ENCODE measurements around the gene GABRD.

GABRD gene

DNA sequence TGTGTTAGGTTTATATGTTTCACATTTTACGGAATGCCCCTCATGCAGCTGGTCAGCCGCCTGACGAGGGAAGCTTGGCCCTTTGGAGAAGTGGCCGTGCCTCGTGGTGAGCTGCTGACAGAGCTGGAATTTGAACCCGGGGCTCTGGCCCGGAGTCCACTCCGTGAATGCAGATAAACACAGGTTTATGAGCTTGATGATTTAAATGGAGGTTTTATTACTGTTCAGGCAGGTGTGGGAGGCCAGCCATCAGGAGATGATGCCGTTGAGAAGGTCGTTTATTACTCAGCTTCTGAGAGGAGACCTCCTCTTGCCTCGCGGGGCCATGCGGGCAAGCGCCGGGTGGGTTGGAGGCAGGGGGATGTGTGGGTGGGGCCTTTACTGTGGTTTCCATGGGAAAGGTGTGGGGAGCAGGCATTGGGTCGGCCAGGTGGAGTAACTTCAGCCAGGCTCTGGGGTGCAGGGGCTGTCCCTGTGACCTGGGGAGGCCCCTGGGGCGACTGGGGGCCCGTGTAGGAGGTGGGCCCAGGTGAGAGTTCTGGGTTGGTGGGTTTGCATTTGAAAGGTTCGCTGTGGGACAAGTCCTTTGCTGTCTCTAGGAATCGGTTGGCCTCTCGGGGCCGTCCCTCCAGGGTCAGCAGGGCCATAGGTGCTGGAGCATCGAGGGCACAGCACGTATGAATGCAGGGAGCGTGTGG lies 53.1 kb downstream of the GABRD start:
- Histone ChIP-seq H3K36me3 (ENCODE audit: control insufficient read depth, insufficient read depth, low read length) (no peaks in the 10 kb centered on the region), H3K4me3 (replicated peaks; ENCODE audit: low read depth, low read length) (no peak overlapping the region), H3K27me3 (replicated peaks; ENCODE audit: control insufficient read depth, insufficient read depth, low read length) (no peaks in the 10 kb centered on the region)
- TF ChIP-seq, protein P1, sequence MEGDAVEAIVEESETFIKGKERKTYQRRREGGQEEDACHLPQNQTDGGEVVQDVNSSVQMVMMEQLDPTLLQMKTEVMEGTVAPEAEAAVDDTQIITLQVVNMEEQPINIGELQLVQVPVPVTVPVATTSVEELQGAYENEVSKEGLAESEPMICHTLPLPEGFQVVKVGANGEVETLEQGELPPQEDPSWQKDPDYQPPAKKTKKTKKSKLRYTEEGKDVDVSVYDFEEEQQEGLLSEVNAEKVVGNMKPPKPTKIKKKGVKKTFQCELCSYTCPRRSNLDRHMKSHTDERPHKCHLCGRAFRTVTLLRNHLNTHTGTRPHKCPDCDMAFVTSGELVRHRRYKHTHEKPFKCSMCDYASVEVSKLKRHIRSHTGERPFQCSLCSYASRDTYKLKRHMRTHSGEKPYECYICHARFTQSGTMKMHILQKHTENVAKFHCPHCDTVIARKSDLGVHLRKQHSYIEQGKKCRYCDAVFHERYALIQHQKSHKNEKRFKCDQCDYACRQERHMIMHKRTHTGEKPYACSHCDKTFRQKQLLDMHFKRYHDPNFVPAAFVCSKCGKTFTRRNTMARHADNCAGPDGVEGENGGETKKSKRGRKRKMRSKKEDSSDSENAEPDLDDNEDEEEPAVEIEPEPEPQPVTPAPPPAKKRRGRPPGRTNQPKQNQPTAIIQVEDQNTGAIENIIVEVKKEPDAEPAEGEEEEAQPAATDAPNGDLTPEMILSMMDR (IDR thresholded peaks at IDR 0.05; ENCODE audit: insufficient read depth, low read length, poor library complexity, severe bottlenecking) = no peak
- no peak for DNase-seq (ENCODE audit: extremely low read depth, insufficient read length)

DNA sequence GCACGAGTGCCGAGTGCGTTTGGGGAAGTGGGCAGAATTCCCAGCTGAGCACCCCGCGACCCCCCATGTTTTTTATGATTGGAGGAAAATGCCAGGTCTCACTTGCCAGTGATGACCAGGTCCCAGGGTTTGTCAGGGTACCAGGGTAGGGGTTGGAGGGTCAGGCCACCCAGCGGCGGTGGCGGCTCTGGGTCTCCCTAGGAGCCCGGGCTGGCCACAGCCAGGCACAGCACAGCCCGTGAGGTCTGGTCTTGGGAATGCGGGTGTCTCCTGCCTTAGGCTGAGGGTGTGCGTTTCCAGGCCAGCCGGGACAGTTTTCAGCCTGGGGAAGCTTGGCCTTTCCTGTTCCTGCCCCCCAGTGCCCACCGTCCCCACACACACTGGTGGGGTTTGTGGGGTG lies 53.7 kb downstream of the GABRD start:
- Histone ChIP-seq H3K4me3 (replicated peaks; ENCODE audit: low read depth, low read length) (no peak overlapping the region), H3K36me3 (ENCODE audit: control insufficient read depth, insufficient read depth, low read length) (no peaks in the 10 kb centered on the region), H3K27me3 (replicated peaks; ENCODE audit: control insufficient read depth, insufficient read depth, low read length) (no peaks in the 10 kb centered on the region)
- DNase-seq (ENCODE audit: extremely low read depth, insufficient read length) = no peak
- TF ChIP-seq, protein P1 (IDR thresholded peaks at IDR 0.05; ENCODE audit: insufficient read depth, low read length, poor library complexity, severe bottlenecking) = no peak

DNA sequence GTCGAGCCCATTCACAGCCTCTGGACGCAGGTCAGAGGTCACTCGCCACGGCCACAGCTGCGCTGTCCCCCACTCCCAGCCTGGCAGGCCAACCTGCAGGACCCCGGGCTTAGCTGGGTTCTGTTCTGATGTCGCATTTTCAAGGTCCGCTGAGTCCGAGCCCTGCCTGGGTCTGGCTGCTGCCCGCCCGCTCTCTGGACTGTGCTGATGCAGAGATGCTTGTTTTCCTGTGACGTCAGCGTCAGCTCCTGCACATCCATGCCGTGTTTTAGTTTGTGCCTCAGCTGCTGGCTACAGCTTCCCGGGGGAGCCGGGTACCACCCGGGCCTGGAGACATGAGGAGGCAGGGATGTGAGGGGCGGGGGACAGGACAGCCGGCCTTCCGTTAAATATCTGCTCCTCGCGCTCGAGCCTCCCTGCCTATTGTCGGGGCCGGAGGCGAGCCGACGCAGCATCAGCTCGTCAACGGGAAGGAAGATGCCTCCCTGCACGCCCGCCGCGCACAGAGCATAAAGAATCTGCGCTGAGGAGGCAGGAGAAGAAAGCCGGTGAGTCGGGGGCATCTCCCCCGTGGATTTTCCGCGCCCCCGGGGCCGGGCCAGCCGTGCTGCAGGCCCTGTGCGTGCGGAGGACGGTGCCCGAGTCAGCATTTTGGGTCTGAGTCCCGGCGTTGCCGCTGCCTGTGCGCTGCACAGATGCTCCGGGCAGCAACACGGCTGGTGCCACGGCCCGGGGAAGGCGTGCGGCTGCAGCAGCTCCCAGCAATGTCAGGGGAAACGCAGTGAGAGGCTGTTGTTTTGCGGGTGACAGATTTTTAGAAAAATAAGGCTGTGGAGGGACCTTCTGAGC lies 54.5 kb downstream of the GABRD start:
- TF ChIP-seq, protein P1 (IDR thresholded peaks at IDR 0.05; ENCODE audit: insufficient read depth, low read length, poor library complexity, severe bottlenecking) = no peak
- DNase-seq (ENCODE audit: extremely low read depth, insufficient read length) = no peak
- no peaks in the 10 kb centered on the region for H3K27me3 ChIP-seq (replicated peaks; ENCODE audit: control insufficient read depth, insufficient read depth, low read length)
- H3K4me3 ChIP-seq (replicated peaks; ENCODE audit: low read depth, low read length) = no peak overlapping the region
- H3K36me3 ChIP-seq (ENCODE audit: control insufficient read depth, insufficient read depth, low read length) = no peaks in the 10 kb centered on the region

DNA sequence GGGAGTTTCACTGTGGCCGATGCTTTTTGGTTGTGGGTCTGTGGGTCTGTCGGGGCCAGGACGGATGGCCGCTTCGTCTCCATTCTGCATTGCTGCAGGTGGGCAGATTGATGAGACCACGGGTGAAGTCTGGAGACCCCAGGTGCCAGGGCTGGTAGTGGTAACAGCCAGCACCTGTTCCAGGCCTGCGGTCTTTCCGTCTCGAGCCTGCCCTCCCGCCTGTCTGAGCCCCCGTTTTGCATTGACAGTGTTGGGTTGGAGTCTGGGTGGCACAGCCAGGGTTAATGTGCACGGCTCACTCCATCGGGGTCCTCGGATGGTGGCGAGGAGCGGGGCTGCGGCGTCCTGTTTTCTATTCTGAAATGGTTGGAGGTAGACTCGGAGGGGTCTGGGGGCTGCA lies 55.3 kb downstream of the GABRD start:
- no peak overlapping the region for H3K4me3 ChIP-seq (replicated peaks; ENCODE audit: low read depth, low read length)
- TF ChIP-seq, protein P1 (IDR thresholded peaks at IDR 0.05; ENCODE audit: insufficient read depth, low read length, poor library complexity, severe bottlenecking) = no peak
- H3K27me3 ChIP-seq (replicated peaks; ENCODE audit: control insufficient read depth, insufficient read depth, low read length) = no peaks in the 10 kb centered on the region
- DNase-seq (ENCODE audit: extremely low read depth, insufficient read length) = no peak
- H3K36me3 ChIP-seq (ENCODE audit: control insufficient read depth, insufficient read depth, low read length) = no peaks in the 10 kb centered on the region

DNA sequence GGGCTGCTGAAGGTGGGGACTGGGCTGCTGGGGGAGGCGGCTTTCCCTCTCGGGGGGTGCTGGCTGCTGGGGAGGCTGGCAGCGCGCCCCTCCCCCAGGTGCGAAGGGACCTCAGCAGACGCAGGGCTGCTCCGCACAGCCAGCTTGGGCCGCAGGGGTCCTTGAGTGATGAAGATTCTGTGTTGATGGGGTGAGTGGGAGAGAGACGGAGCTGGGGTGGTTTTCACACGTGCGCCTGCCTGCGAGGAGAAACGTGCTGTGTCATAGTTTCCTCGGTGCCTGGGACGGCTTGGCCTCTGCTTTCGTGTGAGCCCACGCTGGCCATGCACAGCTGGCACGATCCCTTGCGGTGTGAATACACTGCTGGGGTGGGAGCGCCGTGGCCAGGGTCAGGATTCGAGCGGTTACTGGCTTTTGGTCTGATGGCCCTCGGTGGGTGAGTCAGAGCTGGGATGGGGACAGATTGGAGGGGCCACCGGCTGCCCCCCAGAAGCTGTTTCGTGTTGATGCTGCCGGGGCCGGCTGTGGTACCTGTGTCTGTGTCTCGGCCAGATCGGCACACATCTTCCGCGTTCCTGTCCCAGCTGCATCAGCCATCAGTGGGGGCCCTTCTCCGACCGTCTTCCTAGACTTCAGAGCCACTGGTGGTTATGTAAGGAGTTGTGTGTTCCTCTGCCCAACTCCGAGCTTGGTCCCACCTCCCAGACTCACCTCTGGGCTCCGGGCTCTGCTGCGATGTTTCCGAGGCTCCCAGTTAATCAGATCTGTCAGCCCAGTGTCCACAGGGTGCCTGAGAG lies 56.0 kb downstream of the GABRD start:
- no peaks in the 10 kb centered on the region for H3K27me3 ChIP-seq (replicated peaks; ENCODE audit: control insufficient read depth, insufficient read depth, low read length)
- H3K36me3 ChIP-seq (ENCODE audit: control insufficient read depth, insufficient read depth, low read length) = no peaks in the 10 kb centered on the region
- TF ChIP-seq, protein P1 (IDR thresholded peaks at IDR 0.05; ENCODE audit: insufficient read depth, low read length, poor library complexity, severe bottlenecking) = no peak
- H3K4me3 ChIP-seq (replicated peaks; ENCODE audit: low read depth, low read length) = no peak overlapping the region
- DNase-seq (ENCODE audit: extremely low read depth, insufficient read length) = no peak

Data from GM06990 (cell line).